Loucy (cell line): ENCODE measurements around the gene UNC5B.
"Not testable (repeated sequence)": the region's sequence is repeated elsewhere in the genome, so short reads cannot be mapped to it uniquely, and the experiment has no call there.

Experiments used
- H2AFZ ChIP-seq: fragments of 200-600 bp; sonication (generic); 2 replicates; pipeline ENCODE4 v1.6.0; 2016; ENCODE audit warnings: antibody characterized with exemption, mild to moderate bottlenecking, low read length, moderate library complexity
- H3F3A ChIP-seq: fragments of 200-600 bp; 2 replicates; pipeline ENCODE4 v1.6.0; 2016; ENCODE audit warnings: antibody characterized with exemption, low read depth, mild to moderate bottlenecking
- H3K27me3 ChIP-seq: fragments of 200-600 bp; sonication (generic); 2 replicates; pipeline ENCODE4 v1.6.1; 2014; ENCODE audit warnings: low read length, mild to moderate bottlenecking; ENCODE audit not compliant: insufficient read depth, poor library complexity, severe bottlenecking
- H3K36me3 ChIP-seq: fragments of 200-600 bp; sonication (generic); 2 replicates; pipeline ENCODE4 v1.6.1; 2016; ENCODE audit warnings: low read length; ENCODE audit not compliant: insufficient read depth
- H3K4me1 ChIP-seq: fragments of 200-600 bp; sonication (generic); 2 replicates; pipeline ENCODE4 v1.5.1; 2014; ENCODE audit warnings: low read length, mild to moderate bottlenecking; ENCODE audit not compliant: insufficient read depth, poor library complexity, severe bottlenecking
- H3K4me2 ChIP-seq: fragments of 200-600 bp; sonication (generic); 2 replicates; pipeline ENCODE4 v1.6.0; 2014; ENCODE audit warnings: antibody characterized with exemption, low read length, low read depth, mild to moderate bottlenecking; ENCODE audit not compliant: poor library complexity, severe bottlenecking
- H3K4me3 ChIP-seq: fragments of 200-600 bp; sonication (generic); 2 replicates; pipeline ENCODE4 v1.5.1; 2014; ENCODE audit warnings: low read length, mild to moderate bottlenecking, mixed read lengths; ENCODE audit not compliant: poor library complexity, severe bottlenecking
- H3K79me2 ChIP-seq: fragments of 200-600 bp; sonication (generic); 2 replicates; pipeline ENCODE4 v1.6.1; 2014; ENCODE audit warnings: low read length; ENCODE audit not compliant: insufficient read depth
- H3K9ac ChIP-seq: fragments of 200-600 bp; sonication (generic); 2 replicates; pipeline ENCODE4 v1.6.0; 2014; ENCODE audit warnings: mild to moderate bottlenecking, low read depth, low read length, moderate library complexity; ENCODE audit not compliant: poor library complexity, severe bottlenecking
- H3K9me2 ChIP-seq: fragments of 200-600 bp; sonication (generic); replicated peaks from 2 replicates; pipeline ENCODE4 v1.6.1; 2016; ENCODE audit warnings: low read depth, low read length, mixed read lengths
- H3K9me3 ChIP-seq: fragments of 200-600 bp; sonication (generic); 2 replicates; pipeline ENCODE4 v1.6.1; 2014; ENCODE audit warnings: mild to moderate bottlenecking, antibody characterized with exemption, low read length, low read depth; ENCODE audit not compliant: insufficient read depth
- H4K20me1 ChIP-seq: fragments of 200-600 bp; sonication (generic); 2 replicates; pipeline ENCODE4 v1.6.0; 2014; ENCODE audit warnings: antibody characterized with exemption, low read length, mild to moderate bottlenecking; ENCODE audit not compliant: insufficient read depth, poor library complexity, severe bottlenecking
- CTCF ChIP-seq: fragments of 200-600 bp; sonication (generic); conservative IDR thresholded peaks from 2 replicates; pipeline ENCODE4 v1.5.1; 2014; ENCODE audit warnings: mild to moderate bottlenecking, antibody characterized with exemption, low read length
- EZH2phosphoT487 ChIP-seq: fragments of 200-600 bp; IDR thresholded peaks from 2 replicates; pipeline ENCODE4 v1.6.1; 2018; ENCODE audit warnings: antibody characterized with exemption, mild to moderate bottlenecking, moderate library complexity, borderline replicate concordance

Gene UNC5B

DNA sequence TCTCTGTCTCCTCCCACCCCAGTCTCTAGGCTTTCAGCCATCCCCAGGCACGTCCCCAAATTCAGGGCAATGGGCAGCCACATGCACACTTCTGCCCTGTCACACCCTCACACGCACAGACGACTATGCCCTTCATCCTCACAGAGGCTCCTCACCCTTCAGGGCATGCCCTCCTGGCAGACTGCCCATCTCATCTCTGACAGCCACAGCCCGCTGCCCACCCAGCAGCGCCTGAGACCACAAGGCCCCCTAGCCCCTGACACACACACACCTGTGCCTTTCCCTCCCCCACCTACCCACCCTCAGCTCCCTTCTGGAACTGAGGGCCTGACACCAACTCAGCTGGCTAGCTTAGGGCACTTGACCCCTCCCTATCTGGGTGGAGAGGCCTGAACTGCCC lies 83.7 kb downstream of the UNC5B start:
- no peaks in the 10 kb centered on the region for H3K9me3 ChIP-seq

DNA sequence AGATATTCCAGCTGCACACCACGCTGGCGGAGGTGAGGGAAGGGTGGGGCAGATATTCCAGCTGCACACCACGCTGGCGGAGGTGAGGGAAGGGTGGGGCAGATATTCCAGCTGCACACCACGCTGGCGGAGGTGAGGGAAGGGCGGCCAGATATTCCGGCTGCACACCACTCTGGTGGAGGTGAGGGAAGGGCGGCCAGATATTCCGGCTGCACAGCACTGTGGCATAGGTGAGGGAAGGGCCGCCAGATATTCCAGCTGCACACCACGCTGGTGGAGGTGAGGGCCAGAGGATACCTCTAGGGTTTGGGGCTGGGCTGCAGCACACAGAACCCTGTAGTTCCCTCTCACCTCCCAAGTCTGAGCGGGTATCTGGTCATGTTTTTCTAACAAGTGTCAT lies 84.4 kb downstream of the UNC5B start:
- not testable (repeated sequence) for H3K4me3 ChIP-seq, H3K4me2 ChIP-seq, H3K36me3 ChIP-seq, H3K27me3 ChIP-seq, H3K9me2 ChIP-seq, H2AFZ ChIP-seq, H4K20me1 ChIP-seq, H3K9me3 ChIP-seq, H3K9ac ChIP-seq, H3K79me2 ChIP-seq, H3F3A ChIP-seq, H3K4me1 ChIP-seq

More for the DNA sequence above, 83.7 kb downstream of the UNC5B start:
- Histone ChIP-seq H3K9me2 (no peaks in the 10 kb centered on the region), H3K36me3 (no peaks in the 10 kb centered on the region), H3K79me2 (no peaks in the 10 kb centered on the region), H3K4me3 (no peak overlapping the region), H3F3A (no peaks in the 10 kb centered on the region), H3K4me1 (no peaks in the 10 kb centered on the region), H3K4me2 (no peak overlapping the region), H2AFZ (no peak overlapping the region), H3K9ac (no peak overlapping the region), H4K20me1 (no peaks in the 10 kb centered on the region), H3K27me3 (no peaks in the 10 kb centered on the region)
- no peak for TF ChIP-seq EZH2phosphoT487
- no peak for TF ChIP-seq CTCF

- H3F3A ChIP-seq: no peaks in the 10 kb centered on the region
- H3K9ac ChIP-seq: no peak overlapping the region
- no peak overlapping the region for H3K4me2 ChIP-seq
- no peak overlapping the region for H2AFZ ChIP-seq
- no peaks in the 10 kb centered on the region for H4K20me1 ChIP-seq
- no peak overlapping the region for H3K4me3 ChIP-seq
- no peaks in the 10 kb centered on the region for H3K36me3 ChIP-seq
- H3K27me3 ChIP-seq: no peaks in the 10 kb centered on the region
- no peaks in the 10 kb centered on the region for H3K79me2 ChIP-seq
- H3K9me3 ChIP-seq: no peaks in the 10 kb centered on the region
- TF ChIP-seq CTCF (no peak), EZH2phosphoT487 (no peak)
- no peaks in the 10 kb centered on the region for H3K4me1 ChIP-seq
- no peaks in the 10 kb centered on the region for H3K9me2 ChIP-seq
Measured at GRCh38 chr10:71297343-71297742, 85.0 kb downstream of the UNC5B start.

DNA sequence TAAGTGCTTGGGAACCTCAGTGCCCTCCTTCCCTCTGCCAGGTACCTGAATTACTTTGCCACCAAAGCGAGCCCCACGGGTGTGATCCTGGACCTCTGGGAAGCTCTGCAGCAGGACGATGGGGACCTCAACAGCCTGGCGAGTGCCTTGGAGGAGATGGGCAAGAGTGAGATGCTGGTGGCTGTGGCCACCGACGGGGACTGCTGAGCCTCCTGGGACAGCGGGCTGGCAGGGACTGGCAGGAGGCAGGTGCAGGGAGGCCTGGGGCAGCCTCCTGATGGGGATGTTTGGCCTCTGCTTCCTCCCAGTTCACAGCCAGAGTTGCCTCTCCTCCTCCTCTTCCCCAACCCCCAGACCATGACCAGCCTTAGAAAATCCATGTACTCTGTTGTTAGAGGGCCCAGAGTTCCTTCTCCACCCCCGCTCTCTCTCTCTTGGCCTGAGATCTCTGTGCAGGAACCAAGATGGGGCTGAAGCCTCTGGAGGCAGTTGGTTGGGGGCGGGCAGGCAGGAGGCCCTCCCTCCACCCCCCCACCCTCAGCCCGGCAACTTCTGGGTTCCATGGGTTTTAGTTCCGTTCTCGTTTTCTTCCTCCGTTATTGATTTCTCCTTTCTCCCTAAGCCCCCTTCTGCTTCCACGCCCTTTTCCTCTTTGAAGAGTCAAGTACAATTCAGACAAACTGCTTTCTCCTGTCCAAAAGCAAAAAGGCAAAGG lies 86.9 kb downstream of the UNC5B start:
- no peak for TF ChIP-seq CTCF
- no peaks in the 10 kb centered on the region for H3K9me2 ChIP-seq
- no peaks in the 10 kb centered on the region for H3F3A ChIP-seq
- no peaks in the 10 kb centered on the region for H3K36me3 ChIP-seq
- no peak overlapping the region for H2AFZ ChIP-seq
- no peaks in the 10 kb centered on the region for H3K27me3 ChIP-seq
- H3K79me2 ChIP-seq: no peaks in the 10 kb centered on the region
- no peaks in the 10 kb centered on the region for H4K20me1 ChIP-seq
- H3K4me2 ChIP-seq: no peak overlapping the region
- H3K4me1 ChIP-seq: no peaks in the 10 kb centered on the region
- no peak overlapping the region for H3K4me3 ChIP-seq
- H3K9me3 ChIP-seq: no peaks in the 10 kb centered on the region
- H3K9ac ChIP-seq: no peak overlapping the region
